HFFc6 (cell line): ENCODE results near the gene COX6B2. TPM values are rescaled to one million over a fixed set of nuclear protein-coding genes. Genes with fewer than 3 reads are reported as not detected.

Experiments
- DNase-seq: peaks from one replicate; pipeline ENCODE4 v3.0.0-alpha.2; 2018
- H3K27ac Mint-ChIP-seq: 2 replicates; pipeline ENCODE4 v1.8.0; 2020; ENCODE audit warnings: mild to moderate bottlenecking, mixed read lengths
- H3K27me3 Mint-ChIP-seq: 2 replicates; pipeline ENCODE4 v1.8.0; 2021; ENCODE audit warnings: mild to moderate bottlenecking, moderate library complexity, mixed read lengths; ENCODE audit not compliant: insufficient read depth
- H3K36me3 Mint-ChIP-seq: 2 replicates; pipeline ENCODE4 v1.8.0; 2021; ENCODE audit warnings: low read depth, mixed read lengths
- H3K4me1 Mint-ChIP-seq: 2 replicates; pipeline ENCODE4 v1.8.0; 2020; ENCODE audit warnings: low read depth, mixed read lengths
- H3K4me3 Mint-ChIP-seq: 2 replicates; pipeline ENCODE4 v1.8.0; 2020; ENCODE audit warnings: mild to moderate bottlenecking, moderate library complexity, mixed read lengths
- H3K9me3 Mint-ChIP-seq: 2 replicates; pipeline ENCODE4 v1.8.0; 2020; ENCODE audit warnings: mild to moderate bottlenecking, mixed read lengths
- CTCF ChIP-seq: fragments of 200-600 bp; sonication (generic); IDR thresholded peaks from 2 replicates; pipeline ENCODE4 v1.5.0; 2021; ENCODE audit warnings: antibody characterized with exemption, mild to moderate bottlenecking
- total RNA-seq, 6 experiments: library from RNA; stranded (reverse); fragmentation: NEBNext Ultra II Directional; extraction: Animal tissue kit (Norgen Biotek cat#: 25700); gene quantifications; 2 replicates in 1 of 6; 3 replicates in 5 of 6; pipeline ENCODE4 v1.2.3, GENCODE V29; 2021

The COX6B2 gene
- total RNA-seq, 6 experiments from 2014 or later: not detected

GRCh38 chr19:55319785-55320184, 34.7 kb downstream of the COX6B2 start:
- Mint-ChIP-seq H3K4me3 (no peak overlapping the region), H3K27ac (no peak overlapping the region)

GRCh38 chr19:55316646-55317045, 37.9 kb downstream of the COX6B2 start:
- DNase-seq: no peak
- H3K4me1 Mint-ChIP-seq: no peaks in the 10 kb centered on the region
- no peak overlapping the region for H3K27ac Mint-ChIP-seq
- H3K4me3 Mint-ChIP-seq: no peak overlapping the region
- TF ChIP-seq CTCF: no peak
- H3K36me3 Mint-ChIP-seq: no peaks in the 10 kb centered on the region
- peaks cover 25% of the 10 kb centered on the region for H3K27me3 Mint-ChIP-seq
- no peaks in the 10 kb centered on the region for H3K9me3 Mint-ChIP-seq

More at GRCh38 chr19:55319785-55320184, 34.7 kb downstream of the COX6B2 start:
- H3K4me1 Mint-ChIP-seq: no peaks in the 10 kb centered on the region
- H3K27me3 Mint-ChIP-seq: peaks cover 33% of the 10 kb centered on the region
- no peak for DNase-seq
- no peaks in the 10 kb centered on the region for H3K36me3 Mint-ChIP-seq
- H3K9me3 Mint-ChIP-seq: no peaks in the 10 kb centered on the region
- TF ChIP-seq CTCF: no peak

GRCh38 chr19:55315956-55316525, 38.5 kb downstream of the COX6B2 start:
- no peaks in the 10 kb centered on the region for H3K4me1 Mint-ChIP-seq
- peaks cover 19% of the 10 kb centered on the region for H3K27me3 Mint-ChIP-seq
- H3K4me3 Mint-ChIP-seq: no peak overlapping the region
- no peak for TF ChIP-seq CTCF
- no peaks in the 10 kb centered on the region for H3K9me3 Mint-ChIP-seq
- no peak for DNase-seq
- no peak overlapping the region for H3K27ac Mint-ChIP-seq
- no peaks in the 10 kb centered on the region for H3K36me3 Mint-ChIP-seq

GRCh38 chr19:55314396-55314795, 40.1 kb downstream of the COX6B2 start:
- Mint-ChIP-seq H3K4me1 (no peaks in the 10 kb centered on the region), H3K36me3 (peaks cover 5% of the 10 kb centered on the region; the same call in 1 of the 2 replicates), H3K4me3 (no peak overlapping the region), H3K27ac (no peak overlapping the region), H3K9me3 (no peaks in the 10 kb centered on the region), H3K27me3 (peaks cover 7% of the 10 kb centered on the region)
- TF ChIP-seq CTCF: no peak
- no peak for DNase-seq

GRCh38 chr19:55312621-55313512, 41.7 kb downstream of the COX6B2 start:
- Mint-ChIP-seq H3K27me3 (peaks cover 3% of the 10 kb centered on the region), H3K4me1 (no peaks in the 10 kb centered on the region), H3K4me3 (no peak overlapping the region), H3K36me3 (peaks cover 5% of the 10 kb centered on the region; the same call in 1 of the 2 replicates), H3K27ac (no peak overlapping the region), H3K9me3 (no peaks in the 10 kb centered on the region)
- no peak for DNase-seq
- TF ChIP-seq CTCF: no peak
